HTR-8/SVneo (cell line): ENCODE results near the gene ANKRD13C.

Source experiments
- DNase-seq: peaks from one replicate; pipeline ENCODE4 v3.0.0; 2011; ENCODE audit warnings: low spot score, mixed read lengths; ENCODE audit not compliant: insufficient read length
- FAIRE-seq: peaks from 2 replicates; lab custom pipeline; 2011; peaks lifted over from hg19 to GRCh38; lab: Jason Lieb, UNC

ANKRD13C gene

GRCh38 chr1:70314706-70315304 is 39.7 kb downstream of the ANKRD13C start:
- DNase-seq (no peak), FAIRE-seq (no peak)

GRCh38 chr1:70311369-70311768 is 43.2 kb downstream of the ANKRD13C start:
- DNase-seq (no peak), FAIRE-seq (no peak)

GRCh38 chr1:70299472-70299871 is 55.0 kb downstream of the ANKRD13C start:
- FAIRE-seq = no peak
- DNase-seq = no peak

GRCh38 chr1:70295749-70296148 is 58.8 kb downstream of the ANKRD13C start:
- FAIRE-seq (no peak), DNase-seq (no peak)

- no peak for FAIRE-seq
- no peak for DNase-seq
Measured at GRCh38 chr1:70293186-70293843, 61.2 kb downstream of the ANKRD13C start.

- no peak for DNase-seq
- no peak for FAIRE-seq
Measured at GRCh38 chr1:70290218-70290617, 64.3 kb downstream of the ANKRD13C start.

- DNase-seq (no peak), FAIRE-seq (no peak)
Measured at GRCh38 chr1:70288166-70288565, 66.4 kb downstream of the ANKRD13C start.

- FAIRE-seq (no peak), DNase-seq (no peak)
Measured at GRCh38 chr1:70286453-70286852, 68.1 kb downstream of the ANKRD13C start.

- FAIRE-seq (no peak), DNase-seq (no peak)
Measured at GRCh38 chr1:70284366-70284765, 70.2 kb downstream of the ANKRD13C start.

- FAIRE-seq (no peak), DNase-seq (no peak)
Measured at GRCh38 chr1:70278710-70279109, 75.8 kb downstream of the ANKRD13C start.

GRCh38 chr1:70277875-70278274 is 76.6 kb downstream of the ANKRD13C start:
- no peak for DNase-seq
- FAIRE-seq = no peak

- no peak for FAIRE-seq
Measured at GRCh38 chr1:70265946-70266345, 88.6 kb downstream of the ANKRD13C start.

GRCh38 chr1:70264839-70265238 is 89.7 kb downstream of the ANKRD13C start:
- no peak for FAIRE-seq
- DNase-seq = no peak

More at GRCh38 chr1:70265946-70266345, 88.6 kb downstream of the ANKRD13C start:
- DNase-seq = no peak

- DNase-seq (no peak), FAIRE-seq (no peak)
Measured at GRCh38 chr1:70256664-70257063, 97.9 kb downstream of the ANKRD13C start.

- FAIRE-seq = no peak
Measured at GRCh38 chr1:70248729-70249128, 105.8 kb downstream of the ANKRD13C start.

GRCh38 chr1:70247768-70248167 is 106.8 kb downstream of the ANKRD13C start:
- DNase-seq (no peak), FAIRE-seq (no peak)

More at GRCh38 chr1:70248729-70249128, 105.8 kb downstream of the ANKRD13C start:
- DNase-seq = no peak

GRCh38 chr1:70247122-70247521 is 107.4 kb downstream of the ANKRD13C start:
- DNase-seq (no peak), FAIRE-seq (no peak)

- FAIRE-seq (no peak), DNase-seq (no peak)
Measured at GRCh38 chr1:70239940-70240339, 114.6 kb downstream of the ANKRD13C start.

GRCh38 chr1:70234733-70235132 is 119.8 kb downstream of the ANKRD13C start:
- FAIRE-seq (no peak), DNase-seq (no peak)

GRCh38 chr1:70231475-70231874 is 123.0 kb downstream of the ANKRD13C start:
- no peak for DNase-seq
- no peak for FAIRE-seq

GRCh38 chr1:70228670-70229069 is 125.9 kb downstream of the ANKRD13C start:
- no peak for DNase-seq
- FAIRE-seq = no peak

GRCh38 chr1:70227439-70227838 is 127.1 kb downstream of the ANKRD13C start:
- DNase-seq (no peak), FAIRE-seq (no peak)
